Smooth muscle cell (in vitro differentiated cells): ENCODE data around the gene OSBPL3. TPM values are rescaled to one million over a fixed set of nuclear protein-coding genes. Genes with fewer than 3 reads are reported as not detected.
A peak's percentile ranks its signal among the peaks of the same experiment; 100 is the strongest.

Experiments used
- DNase-seq: peaks from one replicate; lab custom pipeline; 2025; ENCODE audit not compliant: unreplicated experiment; lab: John Stamatoyannopoulos, UW
- H2AFZ ChIP-seq: fragments of 200-600 bp; sonication (generic); 2 replicates; pipeline ENCODE4 v1.6.0; 2016; ENCODE audit warnings: antibody characterized with exemption, low read depth, mild to moderate bottlenecking
- H3F3A ChIP-seq: fragments of 200-600 bp; sonication (generic); 2 replicates; pipeline ENCODE4 v1.6.0; 2017; ENCODE audit warnings: antibody characterized with exemption, low read depth
- H3K27ac ChIP-seq: fragments of 200-600 bp; sonication (generic); 2 replicates; pipeline ENCODE4 v1.5.1; 2016; ENCODE audit warnings: low read depth, mild to moderate bottlenecking
- H3K27me3 ChIP-seq: fragments of 200-600 bp; sonication (generic); 2 replicates; pipeline ENCODE4 v1.6.1; 2016; ENCODE audit warnings: low read depth, mild to moderate bottlenecking
- H3K36me3 ChIP-seq: fragments of 200-600 bp; sonication (generic); 2 replicates; pipeline ENCODE4 v1.5.1; 2016; ENCODE audit warnings: low read depth
- H3K4me1 ChIP-seq: fragments of 200-600 bp; sonication (generic); 2 replicates; pipeline ENCODE4 v1.5.1; 2016; ENCODE audit warnings: low read depth
- H3K4me2 ChIP-seq: fragments of 200-600 bp; sonication (generic); 2 replicates; pipeline ENCODE4 v1.6.0; 2016; ENCODE audit warnings: mild to moderate bottlenecking
- H3K4me3 ChIP-seq: fragments of 200-600 bp; sonication (generic); 2 replicates; pipeline ENCODE4 v1.5.1; 2016; ENCODE audit warnings: mild to moderate bottlenecking
- H3K79me2 ChIP-seq: fragments of 200-600 bp; sonication (generic); 2 replicates; pipeline ENCODE4 v1.6.0; 2016; ENCODE audit warnings: low read depth, mild to moderate bottlenecking
- H3K9ac ChIP-seq: fragments of 200-600 bp; sonication (generic); 2 replicates; pipeline ENCODE4 v1.6.0; 2016; ENCODE audit warnings: low read depth
- H3K9me3 ChIP-seq: fragments of 200-600 bp; sonication (generic); replicated peaks from 2 replicates; pipeline ENCODE4 v1.5.1; 2016; ENCODE audit warnings: low read depth
- H4K20me1 ChIP-seq: fragments of 200-600 bp; sonication (generic); 2 replicates; pipeline ENCODE4 v1.6.0; 2016; ENCODE audit warnings: low read depth
- WGBS: methylation state at CpG from one replicate; pipeline ENCODE4 v1.1.7; 2016; ENCODE audit warnings: low lambda C conversion rate; 5-methylcytosine and 5-hydroxymethylcytosine counted together
- polyA plus RNA-seq: library from polyadenylated mRNA; unstranded; fragments of >200 nt; fragmentation: Nextera tagmentation; extraction: Ambion mirVana; gene quantifications from 2 replicates; pipeline ENCODE4 v1.2.1, GENCODE V29; 2016
- total RNA-seq: library from RNA; depleted of rRNA; stranded (reverse); fragments of >200 nt; gene quantifications from 2 replicates; pipeline ENCODE4 v1.2.3, GENCODE V29; 2014
- TF ChIP-seq, protein P1 (sequence below): fragments of 200-600 bp; sonication (generic); IDR thresholded peaks from 2 replicates; pipeline ENCODE4 v1.5.1; 2017; ENCODE audit warnings: borderline replicate concordance, mild to moderate bottlenecking, antibody characterized with exemption; ENCODE audit not compliant: insufficient read depth, poor library complexity, severe bottlenecking

The OSBPL3 gene
- total and polyA plus RNA-seq, 2 experiments from 2014 or later: 6.2 to 16.3 TPM

DNA sequence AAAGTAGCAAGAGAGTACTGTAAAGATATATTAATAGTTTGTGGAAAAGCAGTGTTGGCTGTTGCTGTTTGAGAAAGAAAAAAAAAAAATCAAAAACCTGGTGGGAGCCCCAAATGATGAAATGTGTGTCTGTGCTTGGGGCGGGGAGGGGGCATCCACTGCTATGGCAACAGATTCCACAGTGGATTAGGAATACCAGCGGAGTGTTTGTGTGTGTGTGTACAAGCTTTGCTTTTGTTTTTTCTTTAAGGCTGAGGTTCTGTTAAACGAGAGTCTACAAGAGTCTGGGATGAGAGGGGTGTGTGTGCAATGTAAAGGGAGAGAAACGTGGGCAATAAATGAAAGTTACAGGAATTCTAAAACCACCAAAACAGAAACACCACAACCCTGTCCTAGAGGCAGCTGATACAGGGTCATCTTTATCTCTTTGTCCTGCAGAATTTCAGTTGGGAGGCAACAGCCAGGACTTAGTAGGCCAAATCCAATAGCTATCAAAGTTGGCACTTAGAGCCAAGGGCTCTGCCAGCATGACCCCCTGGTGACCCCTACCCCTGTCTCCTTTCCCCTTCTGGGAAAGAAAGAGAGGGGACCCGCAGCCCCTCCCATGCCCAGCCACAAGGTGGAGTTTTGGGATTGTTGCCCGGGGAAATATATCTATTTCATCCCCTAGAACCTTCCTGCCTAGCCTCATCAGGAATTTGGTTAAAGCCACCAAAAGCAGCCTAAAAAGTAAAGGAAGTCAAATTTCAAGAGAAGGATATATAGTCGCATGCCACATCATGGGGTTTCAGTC, 85.4 kb downstream of the OSBPL3 start:
- Histone ChIP-seq H3K9me3 (no peaks in the 10 kb centered on the region), H3F3A (no peaks in the 10 kb centered on the region), H3K4me1 (peaks cover 19% of the 10 kb centered on the region), H3K79me2 (no peaks in the 10 kb centered on the region), H3K27me3 (no peaks in the 10 kb centered on the region), H3K27ac (no peak overlapping the region), H4K20me1 (peaks cover 22% of the 10 kb centered on the region), H3K9ac (no peak overlapping the region), H2AFZ (no peak overlapping the region), H3K4me2 (no peak overlapping the region), H3K36me3 (no peaks in the 10 kb centered on the region), H3K4me3 (no peak overlapping the region)
- WGBS: 76% methylated on average over 7 of the region's 7 CpGs
- no peak for DNase-seq
- TF ChIP-seq, protein P1, sequence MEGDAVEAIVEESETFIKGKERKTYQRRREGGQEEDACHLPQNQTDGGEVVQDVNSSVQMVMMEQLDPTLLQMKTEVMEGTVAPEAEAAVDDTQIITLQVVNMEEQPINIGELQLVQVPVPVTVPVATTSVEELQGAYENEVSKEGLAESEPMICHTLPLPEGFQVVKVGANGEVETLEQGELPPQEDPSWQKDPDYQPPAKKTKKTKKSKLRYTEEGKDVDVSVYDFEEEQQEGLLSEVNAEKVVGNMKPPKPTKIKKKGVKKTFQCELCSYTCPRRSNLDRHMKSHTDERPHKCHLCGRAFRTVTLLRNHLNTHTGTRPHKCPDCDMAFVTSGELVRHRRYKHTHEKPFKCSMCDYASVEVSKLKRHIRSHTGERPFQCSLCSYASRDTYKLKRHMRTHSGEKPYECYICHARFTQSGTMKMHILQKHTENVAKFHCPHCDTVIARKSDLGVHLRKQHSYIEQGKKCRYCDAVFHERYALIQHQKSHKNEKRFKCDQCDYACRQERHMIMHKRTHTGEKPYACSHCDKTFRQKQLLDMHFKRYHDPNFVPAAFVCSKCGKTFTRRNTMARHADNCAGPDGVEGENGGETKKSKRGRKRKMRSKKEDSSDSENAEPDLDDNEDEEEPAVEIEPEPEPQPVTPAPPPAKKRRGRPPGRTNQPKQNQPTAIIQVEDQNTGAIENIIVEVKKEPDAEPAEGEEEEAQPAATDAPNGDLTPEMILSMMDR: peak; percentile 19

DNA sequence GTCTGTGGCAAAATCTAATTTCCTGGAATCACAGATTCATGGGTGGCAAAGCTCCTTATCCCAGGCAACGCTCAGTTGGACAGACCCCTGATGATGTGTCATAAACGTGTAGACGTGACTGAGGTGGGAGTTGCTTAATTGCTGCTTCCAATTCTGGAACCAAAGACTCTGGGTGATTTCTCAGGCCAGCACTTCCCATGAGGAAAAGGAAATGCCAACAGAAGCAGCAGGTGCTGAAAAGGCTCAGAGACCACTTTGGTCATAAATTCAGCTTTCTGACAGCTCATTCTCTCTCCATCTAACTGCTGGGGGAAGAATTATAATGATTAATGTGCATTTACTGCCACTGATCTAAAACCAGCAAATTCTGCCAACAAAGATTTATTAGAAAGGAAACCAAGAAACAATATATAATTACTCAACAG, 88.7 kb downstream of the OSBPL3 start:
- peaks cover 19% of the 10 kb centered on the region for H3K4me1 ChIP-seq
- peaks cover 20% of the 10 kb centered on the region for H4K20me1 ChIP-seq
- no peak overlapping the region for H3K27ac ChIP-seq
- no peak overlapping the region for H2AFZ ChIP-seq
- H3K4me3 ChIP-seq: no peak overlapping the region
- H3K36me3 ChIP-seq: no peaks in the 10 kb centered on the region
- no peak for DNase-seq
- WGBS: 86% methylated on average over 3 of the region's 3 CpGs
- H3K79me2 ChIP-seq: no peaks in the 10 kb centered on the region
- no peaks in the 10 kb centered on the region for H3K9me3 ChIP-seq
- TF ChIP-seq, protein P1: no peak
- H3K4me2 ChIP-seq: no peak overlapping the region
- H3F3A ChIP-seq: no peaks in the 10 kb centered on the region
- H3K9ac ChIP-seq: no peak overlapping the region
- H3K27me3 ChIP-seq: no peaks in the 10 kb centered on the region

- Histone ChIP-seq H3F3A (no peaks in the 10 kb centered on the region), H3K27me3 (no peaks in the 10 kb centered on the region), H3K79me2 (no peaks in the 10 kb centered on the region), H3K27ac (no peak overlapping the region), H3K4me1 (peaks cover 8% of the 10 kb centered on the region), H2AFZ (no peak overlapping the region), H3K9ac (no peak overlapping the region), H3K9me3 (no peaks in the 10 kb centered on the region), H3K36me3 (no peaks in the 10 kb centered on the region), H3K4me2 (no peak overlapping the region), H4K20me1 (peaks cover 5% of the 10 kb centered on the region), H3K4me3 (no peak overlapping the region)
- 95% methylated on average over 1 of the region's 1 CpG for WGBS
- no peak for DNase-seq
- TF ChIP-seq, protein P1: no peak
Observed at GRCh38 chr7:24889611-24890010, 90.4 kb downstream of the OSBPL3 start.

- no peaks in the 10 kb centered on the region for H3F3A ChIP-seq
- H4K20me1 ChIP-seq: no peaks in the 10 kb centered on the region
- no peaks in the 10 kb centered on the region for H3K36me3 ChIP-seq
- TF ChIP-seq, protein P1: no peak
- no peak for DNase-seq
- H3K27me3 ChIP-seq: no peaks in the 10 kb centered on the region
- no peak overlapping the region for H3K27ac ChIP-seq
- H3K9ac ChIP-seq: no peak overlapping the region
- no peaks in the 10 kb centered on the region for H3K4me1 ChIP-seq
- no peak overlapping the region for H2AFZ ChIP-seq
- H3K4me2 ChIP-seq: no peak overlapping the region
- H3K9me3 ChIP-seq: no peaks in the 10 kb centered on the region
- H3K79me2 ChIP-seq: no peaks in the 10 kb centered on the region
- no peak overlapping the region for H3K4me3 ChIP-seq
Observed at GRCh38 chr7:24888653-24889052, 91.3 kb downstream of the OSBPL3 start.
